Airway epithelial cell (primary cell): ENCODE data around the gene RPP25L. TPM values are rescaled to one million over a fixed set of nuclear protein-coding genes. Genes with fewer than 3 reads are reported as not detected.

ENCODE experiments used
- total RNA-seq: library from RNA; depleted of rRNA; stranded (reverse); fragments of >200 nt; gene quantifications from 2 replicates; pipeline ENCODE4 v1.2.3, GENCODE V29; 2015

The RPP25L gene, protein sequence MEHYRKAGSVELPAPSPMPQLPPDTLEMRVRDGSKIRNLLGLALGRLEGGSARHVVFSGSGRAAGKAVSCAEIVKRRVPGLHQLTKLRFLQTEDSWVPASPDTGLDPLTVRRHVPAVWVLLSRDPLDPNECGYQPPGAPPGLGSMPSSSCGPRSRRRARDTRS
- total RNA-seq, result 41.4 and 41.8 TPM in 2 replicates

DNA sequence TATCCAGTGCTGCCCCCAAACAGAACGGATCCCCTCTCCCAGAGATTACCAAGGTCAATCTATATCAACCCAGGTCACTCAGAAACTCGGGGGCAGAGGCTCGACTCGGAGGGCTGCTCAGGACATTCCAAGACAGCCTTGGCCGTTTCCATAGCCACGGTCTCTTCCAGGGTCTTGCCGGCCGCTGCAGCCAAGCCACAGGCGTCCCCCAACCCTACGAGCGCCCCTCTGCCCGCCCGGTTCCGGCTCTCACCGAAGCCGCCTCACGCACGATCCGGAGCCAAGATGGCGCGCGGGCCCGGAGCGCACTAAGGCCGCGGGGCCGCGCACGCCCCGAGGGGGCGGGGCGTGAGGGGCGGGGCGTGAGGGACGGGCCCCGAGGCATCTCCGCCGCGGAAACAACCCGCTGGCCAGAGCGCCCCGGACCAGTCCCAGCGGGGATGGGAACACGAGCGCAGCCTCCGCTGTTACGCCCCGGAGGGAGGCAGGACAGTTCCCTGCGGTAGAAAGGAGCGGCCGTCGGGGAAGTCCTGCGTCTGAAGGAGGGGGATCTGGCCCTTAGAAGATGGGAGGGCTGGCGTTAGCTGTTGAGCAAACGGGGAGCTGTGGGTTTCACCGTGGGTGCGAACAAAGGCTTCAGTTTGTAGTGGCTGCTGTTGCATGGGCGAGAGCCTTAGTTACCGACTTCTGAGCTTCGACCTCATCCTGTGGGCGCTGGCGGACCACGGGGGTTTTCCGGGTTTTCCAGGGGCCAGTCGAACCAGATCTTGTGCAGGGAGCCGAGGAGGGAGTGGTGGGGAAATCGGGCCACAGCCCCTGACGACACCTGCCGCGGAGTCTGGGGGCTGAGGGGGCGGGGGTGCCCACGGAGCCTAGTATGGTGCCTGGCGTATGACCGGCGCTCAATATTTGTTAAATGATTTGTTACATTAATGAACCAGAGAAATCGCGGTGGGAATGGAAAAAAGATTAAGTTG is at the start of gene RPP25L:
RPP25L (minus strand) TSS at position 287 of the 977 bp plus-strand sequence. CDS start 801 bp downstream, outside the sequence.

DNA sequence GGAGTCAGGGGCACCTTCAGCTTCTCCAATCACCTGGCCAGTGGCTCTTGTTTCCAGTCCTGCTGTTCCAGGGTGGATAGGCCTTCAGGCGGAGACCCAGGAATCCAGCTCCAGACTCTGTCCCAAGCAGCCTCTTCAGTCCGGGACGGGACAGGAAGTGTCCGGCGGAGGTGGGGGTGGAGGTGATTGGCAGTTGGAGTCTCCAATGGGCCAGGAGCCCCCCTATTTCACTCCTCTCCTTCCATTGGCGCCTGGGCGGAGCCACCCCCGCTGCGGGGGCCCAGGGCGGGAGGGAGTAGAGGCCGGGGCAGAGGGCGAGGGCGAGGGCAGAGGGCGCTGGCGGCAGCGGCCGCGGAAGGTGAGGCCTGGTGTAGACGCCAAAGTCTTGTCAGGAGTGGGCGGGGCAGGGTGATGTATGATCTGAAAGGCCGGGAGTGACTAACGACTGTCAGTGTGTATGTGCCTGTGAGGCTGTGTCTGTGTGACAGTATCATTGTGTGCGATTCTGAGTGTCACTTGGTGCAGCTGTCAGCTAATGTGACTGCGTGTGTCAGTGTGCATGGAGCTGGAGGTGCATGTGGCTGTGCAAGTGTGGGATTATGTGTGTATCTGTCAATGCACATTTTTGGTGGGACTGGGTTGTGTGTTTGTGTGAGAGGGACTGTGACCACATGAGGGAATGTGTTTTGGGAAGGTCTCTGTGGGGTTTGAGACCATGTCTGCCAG is 40.1 kb upstream of the RPP25L start, which contains the start of gene IL11RA:
IL11RA (plus strand) TSS at position 310 of the 726 bp plus-strand sequence. CDS start 3,033 bp downstream, outside the sequence.

GRCh38 chr9:34646211-34647083 is 34.5 kb upstream of the RPP25L start, which contains the start of gene GALT:
TSS of gene GALT (plus strand) at chr9:34646675. CDS start at chr9:34646705, 30 bp downstream.

DNA sequence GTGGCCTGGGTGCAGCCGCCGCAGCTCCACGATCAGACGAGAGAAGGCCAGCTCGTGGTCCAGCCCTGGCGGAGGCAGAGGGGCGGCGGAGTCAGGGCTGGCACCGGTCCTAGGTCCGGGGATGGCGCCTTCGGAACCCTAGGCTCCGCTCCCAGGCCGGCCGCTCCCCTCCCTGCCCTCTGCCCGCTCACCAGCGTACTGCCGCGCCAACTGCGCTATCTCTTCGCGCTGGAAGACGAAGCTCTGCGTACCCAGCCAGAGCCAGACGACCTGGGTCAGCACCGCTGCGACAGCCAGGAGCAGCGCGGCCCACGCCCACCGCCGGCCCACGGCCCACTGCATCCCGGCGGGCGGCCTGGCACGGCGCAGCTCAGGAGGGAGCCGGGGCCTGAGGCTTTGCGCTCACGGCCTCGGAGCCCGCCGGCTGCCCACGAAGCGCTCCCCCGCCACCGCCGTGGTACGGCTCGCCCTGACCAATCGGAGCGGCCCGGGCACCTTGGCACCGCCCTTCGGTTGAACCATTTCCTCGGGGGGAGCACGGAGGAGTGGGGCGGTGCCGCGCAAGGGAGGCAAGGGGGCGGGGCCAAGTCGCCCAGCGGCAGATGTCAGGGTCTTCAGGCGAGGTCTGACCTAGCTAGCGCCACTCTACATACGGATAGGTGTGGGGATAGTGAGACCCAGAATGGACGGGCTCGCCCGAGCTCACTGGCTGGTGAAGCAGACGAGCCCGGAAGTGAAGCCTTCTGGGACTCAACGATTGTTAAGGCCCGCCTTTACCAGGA is 25.6 kb upstream of the RPP25L start, which contains the start of gene SIGMAR1:
SIGMAR1 (minus strand) TSS at position 432 of the 782 bp plus-strand sequence; CDS start at position 342, 90 bp downstream.

GRCh38 chr9:34628656-34629490 is 17.0 kb upstream of the RPP25L start, which contains the start of gene ARID3C:
TSS of gene ARID3C (minus strand) at chr9:34629066. CDS start at chr9:34628014, 1,052 bp downstream.

DNA sequence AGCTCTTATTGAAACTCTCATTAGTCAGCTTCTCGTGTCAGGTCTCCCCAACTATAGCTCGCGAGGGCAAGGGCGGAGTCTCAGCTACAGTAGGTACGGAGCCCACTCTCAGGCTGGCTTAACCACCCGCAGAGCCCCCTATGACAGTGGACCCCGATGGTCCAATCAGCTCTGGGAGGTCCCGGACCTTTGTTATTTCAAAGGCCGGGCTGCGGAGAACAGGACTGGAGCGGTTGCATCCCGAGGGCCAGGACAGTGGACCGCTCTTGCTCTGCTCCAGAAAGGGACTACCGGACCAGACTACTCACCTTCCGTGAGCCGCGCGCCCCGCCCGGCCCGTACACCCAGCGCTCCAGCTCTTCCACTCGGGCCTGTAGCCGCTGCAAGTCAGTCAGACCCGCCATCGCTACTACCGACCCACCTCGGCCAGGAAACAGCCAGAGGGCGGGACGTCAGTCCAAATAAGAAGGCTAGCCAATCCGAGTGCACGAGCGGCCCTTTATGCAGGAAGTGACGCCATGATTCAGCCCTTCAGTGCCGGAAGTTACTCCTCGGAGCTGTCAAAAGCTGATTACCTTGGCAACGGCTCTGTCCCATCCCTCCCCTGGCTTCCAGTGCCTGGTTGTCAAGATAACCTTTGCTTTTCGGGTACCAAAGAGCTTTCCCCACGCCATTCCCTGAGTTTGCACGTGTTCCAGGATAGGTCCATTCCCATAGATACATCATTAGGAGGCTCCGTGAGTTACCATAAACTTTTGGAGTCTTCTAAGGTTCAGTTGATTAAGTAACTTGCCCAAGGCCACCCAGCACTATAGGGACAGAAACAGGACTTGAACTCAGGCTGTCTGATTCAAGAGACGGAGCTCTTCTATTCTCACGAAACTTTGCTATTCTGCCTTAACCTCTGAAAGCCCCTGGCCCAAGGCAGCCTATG is 8.4 kb upstream of the RPP25L start, which contains the start of gene DCTN3:
DCTN3 (minus strand) TSS at position 435 of the 934 bp plus-strand sequence; CDS start at position 404, 31 bp downstream.

DNA sequence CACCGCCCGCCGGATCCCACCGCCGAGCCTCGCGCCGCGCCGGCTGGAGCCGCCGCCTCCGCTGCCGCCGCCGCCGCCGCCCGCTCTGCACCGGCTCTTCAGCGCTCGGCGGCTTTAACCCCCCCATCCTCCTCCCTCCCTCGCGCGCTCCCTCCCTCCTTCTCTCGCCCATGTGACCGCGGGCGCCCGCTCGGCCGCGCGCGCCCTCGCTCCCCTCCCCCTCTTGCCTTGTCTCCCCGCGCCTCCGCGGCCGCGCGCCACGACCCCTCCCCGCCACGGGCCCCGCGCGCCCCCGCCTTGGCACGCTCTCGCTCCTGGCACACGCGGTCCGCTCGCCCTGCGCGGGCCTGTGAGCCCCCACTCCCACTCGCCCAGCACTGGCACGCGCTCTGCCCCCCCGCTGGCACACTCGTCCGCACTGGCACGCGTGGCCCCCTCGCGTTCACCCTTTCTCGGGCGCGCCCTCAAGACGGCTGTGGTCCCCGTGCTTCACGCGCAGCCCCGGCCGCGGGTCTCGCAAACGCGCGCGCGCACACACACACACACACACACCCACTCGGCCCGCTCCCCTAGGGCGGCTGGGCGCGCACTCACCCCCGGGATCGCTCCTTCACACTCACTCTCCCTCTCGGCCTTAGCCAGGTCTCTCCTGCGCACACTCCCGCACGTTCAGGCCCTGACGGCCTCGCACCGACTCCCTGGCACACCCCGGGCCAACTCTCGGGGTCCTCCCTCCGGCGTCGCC is 22.1 kb downstream of the RPP25L start, which contains the start of gene CNTFR:
CNTFR (minus strand) TSS at position 89 of the 745 bp plus-strand sequence. CDS start 20,743 bp downstream, outside the sequence.

Other genes with a start within 250 kb of the RPP25L start
- 11.9 and 17.6 TPM in 2 replicates for gene MYORG, start 235.2 kb downstream of the RPP25L start, total RNA-seq
- 9.7 and 12.8 TPM in 2 replicates for gene FAM219A, start 153.5 kb downstream of the RPP25L start, total RNA-seq
- not detected in 2 replicates for gene DNAI1, start 153.3 kb downstream of the RPP25L start, total RNA-seq
- gene ENHO, start 89.1 kb downstream of the RPP25L start, total RNA-seq, result not detected in 2 replicates
- gene CNTFR, start 22.4 kb downstream of the RPP25L start, total RNA-seq, result 0.42 TPM in 1 of 2 replicates, not detected in the other
- gene DCTN3, start 8.4 kb upstream of the RPP25L start, total RNA-seq, result 90.6 and 152 TPM in 2 replicates
- gene ARID3C, start 17.0 kb upstream of the RPP25L start, total RNA-seq, result not detected in 2 replicates
- 178 and 189 TPM in 2 replicates for gene SIGMAR1, start 25.7 kb upstream of the RPP25L start, total RNA-seq
- 15.4 and 21.8 TPM in 2 replicates for gene GALT, start 34.6 kb upstream of the RPP25L start, total RNA-seq
- 0.79 and 4.6 TPM in 2 replicates for gene IL11RA, start 40.1 kb upstream of the RPP25L start, total RNA-seq
- gene CCL27, start 50.6 kb upstream of the RPP25L start, total RNA-seq, result 0.28 TPM in 1 of 2 replicates, not detected in the other
- not detected in 2 replicates for gene CCL19, start 79.2 kb upstream of the RPP25L start, total RNA-seq
- gene CCL21, start 98.0 kb upstream of the RPP25L start, total RNA-seq, result not detected in 2 replicates